ENCODE data around the gene PEAK3. TPM values are rescaled to one million over a fixed set of nuclear protein-coding genes. Genes with fewer than 3 reads are reported as not detected.

PEAK3 gene
- total RNA-seq, 1 donor from 2014 or later: 0.28 TPM

DNA sequence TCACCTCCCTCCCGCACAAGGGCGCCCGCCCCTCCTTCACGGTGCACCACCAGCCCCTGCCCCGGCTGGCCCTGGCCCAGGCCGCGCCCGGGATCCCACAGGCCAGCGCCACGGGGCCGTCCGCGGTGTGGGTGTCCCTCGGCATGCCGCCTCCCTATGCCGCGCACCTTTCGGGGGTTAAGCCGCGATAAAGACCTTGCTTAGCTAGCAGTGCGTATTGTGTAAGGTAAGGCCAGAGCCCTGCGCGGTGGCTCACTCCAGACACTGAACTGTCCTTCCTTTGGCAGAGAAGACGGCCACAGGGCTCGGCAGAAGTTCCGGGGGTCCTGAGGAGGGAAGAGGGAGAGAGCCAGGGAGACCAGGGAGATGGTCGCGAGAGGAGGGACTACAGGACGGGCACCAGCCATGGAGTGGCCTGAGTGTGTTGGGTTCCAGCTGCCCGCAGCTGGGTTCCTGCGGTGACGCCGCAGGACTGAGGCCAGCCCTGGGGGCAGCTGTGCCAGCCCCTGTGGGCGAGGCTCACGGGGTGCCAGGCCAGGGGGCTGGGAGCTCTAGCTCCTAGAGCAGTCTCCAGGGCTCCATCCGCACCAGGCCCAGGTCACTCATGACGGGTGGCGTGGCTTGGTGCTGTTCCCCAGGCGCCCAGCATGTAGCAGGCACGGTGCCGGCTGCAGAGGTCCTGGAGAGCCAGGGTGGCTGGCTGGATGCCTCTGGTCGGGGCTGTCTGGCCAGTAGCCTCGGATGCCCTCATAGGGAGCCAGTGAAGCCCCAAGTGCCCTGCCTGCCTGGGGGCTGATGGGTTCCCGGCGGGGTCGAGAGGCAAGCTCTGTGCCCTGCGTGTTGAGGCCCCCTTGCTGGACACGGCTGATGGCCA, 53.6 kb downstream of the PEAK3 start:
- DNase-seq (ENCODE audit: low spot score) (peak; percentile 79), ATAC-seq (peak; percentile 66)

DNA sequence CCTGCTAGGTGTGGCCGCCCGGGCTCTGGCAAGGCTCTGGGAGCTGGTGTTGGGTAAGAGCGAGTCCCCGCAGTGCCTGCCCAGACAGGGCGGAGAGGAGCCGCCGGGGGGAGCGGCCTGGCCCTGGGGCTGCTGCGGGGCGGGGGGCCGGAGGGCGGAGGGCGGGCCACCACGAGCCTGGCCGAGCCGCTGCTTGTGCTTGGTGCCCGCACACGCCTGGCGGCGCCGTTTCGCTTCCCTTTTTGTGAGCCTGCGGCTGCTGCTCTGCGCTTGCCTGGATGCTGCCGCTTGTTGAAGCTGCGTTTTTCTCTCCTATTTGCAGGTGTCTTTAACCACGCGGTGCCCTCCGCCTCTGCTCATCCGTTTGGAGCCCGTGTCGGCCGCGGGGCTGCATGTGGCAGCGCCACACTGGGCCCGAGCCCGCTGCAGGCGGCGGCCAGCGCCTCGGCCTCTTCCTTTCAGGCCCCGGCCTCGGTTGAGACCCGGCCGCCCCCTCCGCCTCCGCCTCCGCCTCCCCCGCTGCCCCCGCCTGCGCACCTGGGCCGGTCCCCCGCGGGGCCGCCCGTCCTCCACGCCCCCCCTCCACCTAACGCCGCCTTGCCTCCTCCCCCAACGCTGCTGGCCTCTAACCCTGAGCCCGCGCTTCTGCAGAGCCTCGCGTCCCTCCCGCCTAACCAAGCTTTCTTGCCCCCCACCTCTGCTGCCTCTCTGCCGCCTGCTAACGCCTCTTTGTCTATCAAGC, 54.4 kb downstream of the PEAK3 start:
- DNase-seq (ENCODE audit: low spot score) (peak; percentile 77), ATAC-seq (peak; percentile 55)

DNA sequence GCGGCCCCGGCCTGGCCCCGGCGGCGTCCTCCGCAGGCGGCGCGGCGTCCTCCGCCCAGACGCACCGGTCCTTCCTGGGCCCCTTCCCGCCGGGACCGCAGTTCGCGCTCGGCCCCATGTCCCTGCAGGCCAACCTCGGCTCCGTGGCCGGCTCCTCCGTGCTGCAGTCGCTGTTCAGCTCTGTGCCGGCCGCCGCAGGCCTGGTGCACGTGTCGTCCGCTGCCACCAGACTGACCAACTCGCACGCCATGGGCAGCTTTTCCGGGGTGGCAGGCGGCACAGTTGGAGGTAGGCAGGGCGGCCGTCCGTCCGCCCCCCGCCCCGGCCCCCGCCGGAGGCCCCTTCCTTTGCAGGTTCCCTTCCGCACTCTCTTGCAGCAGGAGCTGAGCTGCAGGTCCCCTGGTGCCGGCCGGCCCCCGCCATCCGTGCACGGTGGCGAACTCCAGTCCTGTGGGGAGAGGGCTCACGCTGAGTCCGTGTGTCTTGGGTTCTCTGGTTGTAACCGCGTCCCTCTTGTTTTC, 55.1 kb downstream of the PEAK3 start:
- no peak for ATAC-seq
- DNase-seq (ENCODE audit: low spot score): no peak

DNA sequence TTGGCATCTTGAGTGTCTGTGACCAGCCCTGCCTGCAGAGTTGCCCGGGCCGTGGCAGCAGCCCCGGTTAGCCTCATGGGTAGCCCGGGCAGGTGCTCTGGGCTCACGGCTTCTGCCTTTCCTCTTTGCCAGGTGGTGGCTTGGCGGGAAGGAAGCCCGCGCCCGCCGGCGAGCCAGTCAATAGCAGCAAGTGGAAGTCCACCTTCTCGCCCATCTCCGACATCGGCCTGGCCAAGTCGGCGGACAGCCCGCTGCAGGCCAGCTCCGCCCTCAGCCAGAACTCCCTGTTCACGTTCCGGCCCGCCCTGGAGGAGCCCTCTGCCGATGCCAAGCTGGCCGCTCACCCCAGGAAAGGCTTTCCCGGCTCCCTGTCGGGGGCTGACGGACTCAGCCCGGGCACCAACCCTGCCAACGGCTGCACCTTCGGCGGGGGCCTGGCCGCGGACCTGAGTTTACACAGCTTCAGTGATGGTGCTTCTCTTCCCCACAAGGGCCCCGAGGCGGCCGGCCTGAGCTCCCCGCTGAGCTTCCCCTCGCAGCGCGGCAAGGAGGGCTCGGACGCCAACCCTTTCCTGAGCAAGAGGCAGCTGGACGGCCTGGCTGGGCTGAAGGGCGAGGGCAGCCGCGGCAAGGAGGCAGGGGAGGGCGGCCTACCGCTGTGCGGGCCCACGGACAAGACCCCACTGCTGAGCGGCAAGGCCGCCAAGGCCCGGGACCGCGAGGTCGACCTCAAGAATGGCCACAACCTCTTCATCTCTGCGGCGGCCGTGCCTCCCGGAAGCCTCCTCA, 55.7 kb downstream of the PEAK3 start:
- ATAC-seq (no peak), DNase-seq (ENCODE audit: low spot score) (no peak)

DNA sequence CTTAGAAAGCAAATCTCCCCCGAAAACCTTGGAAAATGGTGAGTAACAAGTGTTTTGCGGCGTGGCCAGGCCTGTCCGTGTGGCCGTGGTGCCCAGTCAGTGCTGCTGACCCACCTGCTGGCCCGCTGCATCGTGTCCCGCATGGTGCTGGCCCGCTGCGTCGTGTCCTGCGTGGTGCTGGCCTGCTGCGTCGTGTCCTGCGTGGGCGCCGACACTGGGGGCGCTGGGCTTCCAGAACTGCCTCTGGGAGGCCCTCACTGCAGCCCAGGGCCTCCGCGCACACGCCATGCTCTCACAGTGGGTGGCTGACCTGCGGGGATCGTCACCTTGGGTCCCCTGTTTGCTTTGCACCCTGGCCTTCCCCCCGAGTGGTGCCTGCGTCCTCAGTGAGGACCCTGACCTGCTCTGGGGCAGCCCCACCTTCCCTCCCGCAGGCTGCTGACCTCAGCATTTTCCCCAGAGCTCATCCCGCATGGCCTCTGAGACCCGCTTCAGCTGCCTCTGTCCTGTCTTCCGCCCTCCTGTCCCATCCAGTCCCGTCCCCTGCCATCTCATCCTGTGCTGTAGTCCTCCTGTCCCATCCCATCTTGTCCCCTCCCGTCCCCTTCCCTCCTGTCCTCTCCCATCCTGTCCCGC, 56.4 kb downstream of the PEAK3 start:
- no peak for ATAC-seq
- DNase-seq (ENCODE audit: low spot score): no peak

DNA sequence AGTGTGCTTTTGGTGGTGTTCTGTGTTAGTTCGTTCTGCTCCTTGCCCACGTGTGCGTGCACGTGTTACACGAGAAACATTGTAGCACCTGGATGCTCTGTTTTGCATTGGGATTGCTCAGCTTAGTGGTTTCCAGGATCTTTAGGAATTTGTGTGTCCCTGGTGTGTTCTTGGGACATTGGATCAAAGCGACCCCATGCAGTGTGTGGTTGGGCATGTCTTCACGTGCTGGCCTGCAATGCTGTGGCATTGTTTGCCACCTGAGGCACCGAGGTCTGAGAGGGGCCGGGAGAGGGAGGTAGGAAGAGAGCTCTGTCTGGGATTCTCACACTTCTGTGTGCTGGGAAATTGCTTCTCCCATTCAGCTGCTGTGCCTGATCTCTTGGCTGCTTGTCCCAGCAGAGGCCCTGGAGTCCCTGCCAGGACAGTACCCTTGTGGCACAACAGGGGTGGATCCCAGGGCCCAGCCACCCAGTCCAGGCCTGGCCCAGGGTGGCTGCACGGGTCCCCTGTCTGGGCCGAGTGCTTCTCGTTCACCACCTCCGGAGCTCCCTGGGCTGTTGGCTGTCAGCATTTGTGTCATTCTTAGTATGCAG, 57.1 kb downstream of the PEAK3 start:
- ATAC-seq (no peak), DNase-seq (ENCODE audit: low spot score) (no peak)

Other genes with a start within 250 kb of the PEAK3 start
- 149 TPM for gene MKNK2, start 230.9 kb downstream of the PEAK3 start, total RNA-seq
- gene MOB3A, start 185.8 kb downstream of the PEAK3 start, total RNA-seq: 11.2 TPM
- 5.2 TPM for gene IZUMO4, start 185.3 kb downstream of the PEAK3 start, total RNA-seq
- 63.4 TPM for gene AP3D1, start 130.6 kb downstream of the PEAK3 start, total RNA-seq
- 17.2 TPM for gene DOT1L, start 118.2 kb downstream of the PEAK3 start, total RNA-seq
- 41.3 TPM for gene PLEKHJ1, start 45.8 kb downstream of the PEAK3 start, total RNA-seq
- 19.0 TPM for gene SF3A2, start 45.4 kb downstream of the PEAK3 start, total RNA-seq
- gene AMH, start 32.9 kb downstream of the PEAK3 start, total RNA-seq: 0.93 TPM
- gene JSRP1, start 25.8 kb downstream of the PEAK3 start, total RNA-seq: 0.18 TPM
- not detected for gene LINGO3, start 26.0 kb upstream of the PEAK3 start, total RNA-seq
- gene LSM7, start 46.4 kb upstream of the PEAK3 start, total RNA-seq: 27.8 TPM
- gene SPPL2B, start 46.5 kb upstream of the PEAK3 start, total RNA-seq: 45.0 TPM
- 7.5 TPM for gene TMPRSS9, start 78.1 kb upstream of the PEAK3 start, total RNA-seq
- 63.9 TPM for gene TIMM13, start 145.4 kb upstream of the PEAK3 start, total RNA-seq
- gene LMNB2, start 174.8 kb upstream of the PEAK3 start, total RNA-seq: 7.4 TPM
- gene GADD45B, start 194.0 kb upstream of the PEAK3 start, total RNA-seq: 52.1 TPM

All from left lobe of liver (tissue), 2 donors.